Stimulated activated CD4-positive, alpha-beta T cell treated with anti-CD3 and anti-CD28 coated beads, Interleukin-2, amount 100 ng/mL, for 4 hours (primary cell): ENCODE data around the gene DDX46.
"Not testable (repeated sequence)": the region's sequence is repeated elsewhere in the genome, so short reads cannot be mapped to it uniquely, and the experiment has no call there.

Experiments used
- DNase-seq: peaks from one replicate; pipeline ENCODE4 v3.0.0-alpha.2; 2020; ENCODE audit warnings: low read depth

Gene DDX46, protein sequence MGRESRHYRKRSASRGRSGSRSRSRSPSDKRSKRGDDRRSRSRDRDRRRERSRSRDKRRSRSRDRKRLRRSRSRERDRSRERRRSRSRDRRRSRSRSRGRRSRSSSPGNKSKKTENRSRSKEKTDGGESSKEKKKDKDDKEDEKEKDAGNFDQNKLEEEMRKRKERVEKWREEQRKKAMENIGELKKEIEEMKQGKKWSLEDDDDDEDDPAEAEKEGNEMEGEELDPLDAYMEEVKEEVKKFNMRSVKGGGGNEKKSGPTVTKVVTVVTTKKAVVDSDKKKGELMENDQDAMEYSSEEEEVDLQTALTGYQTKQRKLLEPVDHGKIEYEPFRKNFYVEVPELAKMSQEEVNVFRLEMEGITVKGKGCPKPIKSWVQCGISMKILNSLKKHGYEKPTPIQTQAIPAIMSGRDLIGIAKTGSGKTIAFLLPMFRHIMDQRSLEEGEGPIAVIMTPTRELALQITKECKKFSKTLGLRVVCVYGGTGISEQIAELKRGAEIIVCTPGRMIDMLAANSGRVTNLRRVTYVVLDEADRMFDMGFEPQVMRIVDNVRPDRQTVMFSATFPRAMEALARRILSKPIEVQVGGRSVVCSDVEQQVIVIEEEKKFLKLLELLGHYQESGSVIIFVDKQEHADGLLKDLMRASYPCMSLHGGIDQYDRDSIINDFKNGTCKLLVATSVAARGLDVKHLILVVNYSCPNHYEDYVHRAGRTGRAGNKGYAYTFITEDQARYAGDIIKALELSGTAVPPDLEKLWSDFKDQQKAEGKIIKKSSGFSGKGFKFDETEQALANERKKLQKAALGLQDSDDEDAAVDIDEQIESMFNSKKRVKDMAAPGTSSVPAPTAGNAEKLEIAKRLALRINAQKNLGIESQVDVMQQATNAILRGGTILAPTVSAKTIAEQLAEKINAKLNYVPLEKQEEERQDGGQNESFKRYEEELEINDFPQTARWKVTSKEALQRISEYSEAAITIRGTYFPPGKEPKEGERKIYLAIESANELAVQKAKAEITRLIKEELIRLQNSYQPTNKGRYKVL

GRCh38 chr5:134758504-134759341 lies at the start of gene DDX46:
DDX46 (plus strand) TSS chr5:134758779; CDS start chr5:134758939, 160 bp downstream.
- peak; percentile 90 for DNase-seq

DNA sequence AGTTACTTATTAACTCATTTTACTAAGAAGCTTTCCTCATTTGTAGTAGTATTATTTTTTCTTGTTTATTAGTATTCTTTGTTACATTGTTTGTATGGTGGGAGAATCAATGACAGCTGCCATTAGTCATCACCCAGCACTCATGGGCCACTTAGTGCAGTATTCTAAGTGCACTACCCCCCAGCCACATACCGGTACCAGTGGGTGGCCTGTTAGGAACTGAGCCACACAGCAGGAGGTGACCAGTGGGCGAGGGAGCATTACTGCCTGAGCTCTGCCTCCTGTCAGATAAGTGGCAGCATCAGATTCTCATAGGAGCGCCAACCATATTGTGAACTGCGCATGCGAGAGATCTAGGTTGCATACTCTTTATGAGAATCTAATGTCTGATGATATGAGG lies 44.5 kb upstream of the DDX46 start:
- DNase-seq: no peak

DNA sequence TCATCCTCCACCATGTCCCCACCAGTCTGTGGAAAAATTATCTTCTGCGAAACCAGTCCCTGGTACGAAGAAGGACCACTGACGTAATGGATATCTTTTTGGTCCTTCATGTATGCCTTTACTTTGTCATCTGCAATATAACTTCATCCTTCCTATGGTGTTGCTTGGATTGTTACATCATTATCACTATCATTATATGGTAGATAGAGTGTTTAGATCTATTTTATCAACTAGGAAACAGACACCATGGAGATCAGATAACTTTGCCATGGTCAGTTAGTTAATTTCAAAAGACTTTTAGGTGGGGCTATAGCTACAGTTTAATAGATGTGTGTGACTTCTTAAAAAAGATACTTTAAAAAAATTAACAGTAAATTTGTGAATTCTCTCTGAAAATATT lies 44.0 kb upstream of the DDX46 start:
- DNase-seq: no peak

DNA sequence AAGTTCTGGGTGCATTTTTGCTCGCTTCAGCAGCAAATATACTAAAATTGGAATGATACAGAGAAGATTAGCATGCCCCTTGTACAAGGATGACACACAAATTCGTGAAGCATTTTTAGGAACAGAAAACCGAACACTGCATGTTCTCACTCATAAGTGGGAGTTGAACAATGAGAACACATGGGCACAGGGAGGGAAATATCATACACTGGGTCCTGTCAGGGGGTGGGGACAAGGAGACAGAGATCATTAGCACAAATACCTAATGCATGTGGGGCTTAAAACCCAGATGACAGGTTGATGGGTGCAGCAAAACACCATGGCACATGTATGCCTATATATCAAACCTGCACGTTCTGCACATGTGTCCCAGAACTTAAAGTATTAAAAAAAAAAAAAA lies 43.1 kb upstream of the DDX46 start:
- DNase-seq: not testable (repeated sequence)

DNA sequence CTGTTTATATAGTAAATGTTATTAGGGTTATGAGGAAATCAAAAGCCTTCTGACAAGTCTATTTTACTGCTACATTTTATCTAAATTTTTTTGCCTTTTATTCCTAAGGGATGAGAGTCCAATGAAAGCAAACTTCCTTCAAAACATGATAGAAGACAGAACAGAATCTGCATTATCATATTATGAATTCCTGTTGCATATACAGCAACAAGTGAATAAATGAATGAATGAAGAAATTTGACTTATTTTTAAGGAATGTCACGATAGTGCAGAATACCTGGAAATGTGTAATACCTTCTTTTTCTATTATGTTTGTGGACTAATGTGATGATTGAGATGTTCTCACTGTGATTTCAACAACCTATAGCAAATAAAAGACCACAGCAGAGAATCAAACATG lies 33.7 kb upstream of the DDX46 start:
- no peak for DNase-seq

- no peak for DNase-seq
These were observed 25.8 kb upstream of the DDX46 start for GRCh38 chr5:134732819-134733218.

- DNase-seq: no peak
These were observed 23.3 kb upstream of the DDX46 start for GRCh38 chr5:134735243-134735642.

- DNase-seq: no peak
These were observed 22.3 kb upstream of the DDX46 start for GRCh38 chr5:134736173-134736812.

GRCh38 chr5:134738133-134738962 lies 20.2 kb upstream of the DDX46 start, which contains the start of gene CAMLG:
CAMLG (plus strand) TSS chr5:134738548; CDS start chr5:134738621, 73 bp downstream.
- peak; percentile 96 for DNase-seq

DNA sequence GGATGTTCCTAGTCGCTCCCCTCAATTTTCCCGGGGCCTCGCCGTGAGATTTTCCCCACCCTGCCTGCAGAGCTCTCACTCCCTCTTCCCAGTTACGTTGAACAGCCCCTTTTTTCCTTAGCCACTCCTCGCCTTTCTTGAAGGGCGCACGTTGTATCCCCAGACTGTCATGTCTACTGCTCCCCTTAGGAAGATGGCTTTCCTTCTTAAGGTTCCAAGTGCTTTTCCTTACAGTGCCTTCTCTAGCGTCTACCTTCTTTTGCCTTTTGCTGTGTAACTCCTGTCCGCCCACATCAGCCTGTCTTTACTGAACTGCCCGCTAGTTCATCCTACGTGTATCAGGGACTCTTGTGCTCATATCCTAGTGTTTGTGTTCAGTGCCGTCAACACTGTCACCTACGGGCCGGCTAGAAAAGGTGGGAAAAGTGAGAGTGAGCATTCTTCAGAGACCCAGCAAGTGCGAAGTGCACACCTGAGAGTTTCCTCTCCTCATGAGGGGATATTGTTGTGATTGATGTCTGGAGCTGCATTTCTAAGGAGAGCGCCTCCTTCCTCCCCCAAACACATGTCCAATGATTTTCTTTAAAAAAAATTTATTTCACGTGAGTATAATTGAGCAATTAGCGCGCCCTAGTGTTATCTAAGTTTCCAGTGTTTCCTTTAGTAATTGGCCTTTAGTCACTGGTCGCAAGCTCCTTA lies 19.5 kb upstream of the DDX46 start:
- no peak for DNase-seq

DNA sequence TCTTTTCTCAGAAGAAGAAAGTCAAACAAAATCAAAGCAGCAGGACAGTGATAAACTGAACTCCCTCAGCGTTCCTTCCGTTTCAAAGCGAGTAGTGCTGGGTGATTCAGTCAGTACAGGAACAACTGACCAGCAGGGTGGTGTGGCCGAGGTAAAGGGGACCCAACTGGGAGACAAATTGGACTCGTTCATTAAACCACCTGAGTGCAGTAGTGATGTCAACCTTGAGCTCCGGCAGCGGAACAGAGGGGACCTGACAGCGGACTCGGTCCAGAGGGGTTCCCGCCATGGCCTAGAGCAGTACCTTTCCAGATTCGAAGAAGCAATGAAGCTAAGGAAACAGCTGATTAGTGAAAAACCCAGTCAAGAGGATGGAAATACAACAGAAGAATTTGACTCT lies 17.5 kb upstream of the DDX46 start:
- DNase-seq: no peak

GRCh38 chr5:134742134-134742533 lies 16.4 kb upstream of the DDX46 start:
- no peak for DNase-seq

- no peak for DNase-seq
These were observed 9.2 kb upstream of the DDX46 start for GRCh38 chr5:134749415-134749814.

GRCh38 chr5:134758176-134758503 lies 439 bp upstream of the DDX46 start:
- no peak for DNase-seq

DNA sequence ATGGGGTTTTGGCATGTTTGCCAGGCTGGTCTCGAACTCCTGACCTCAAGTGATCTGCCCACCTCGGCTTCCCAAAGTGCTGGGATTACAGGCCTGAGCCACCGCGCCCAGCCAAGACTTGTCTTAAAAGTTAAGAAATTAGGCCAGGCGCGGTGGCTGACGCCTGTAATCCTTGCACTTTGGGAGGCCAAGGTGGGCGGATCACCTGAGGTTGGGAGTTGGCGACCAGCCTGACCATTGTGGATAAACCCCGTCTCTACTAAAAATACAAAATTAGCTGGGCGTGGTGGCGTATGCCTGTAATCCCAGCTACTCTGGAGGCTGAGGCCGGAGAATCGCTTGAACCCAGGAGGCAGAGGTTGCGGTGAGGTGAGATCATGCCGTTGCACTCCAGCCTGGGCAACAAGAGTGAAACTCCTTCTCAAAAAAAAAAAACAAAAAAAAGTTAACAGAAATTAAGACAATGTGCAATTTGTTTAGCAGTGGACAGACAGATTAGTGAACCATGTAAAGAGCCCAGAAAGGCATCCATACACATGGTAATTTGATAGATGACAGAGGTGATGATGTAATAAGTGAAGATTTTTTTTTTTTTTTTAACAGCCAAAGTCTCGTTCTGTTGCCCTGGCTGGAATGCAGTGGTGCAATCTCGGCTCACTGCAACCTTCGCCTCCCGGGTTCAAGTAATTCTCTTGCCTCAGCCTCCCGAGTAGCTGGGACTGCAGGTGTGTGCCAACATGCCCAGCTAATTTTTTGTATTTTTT lies 9.1 kb downstream of the DDX46 start:
- DNase-seq: not testable (repeated sequence)

DNA sequence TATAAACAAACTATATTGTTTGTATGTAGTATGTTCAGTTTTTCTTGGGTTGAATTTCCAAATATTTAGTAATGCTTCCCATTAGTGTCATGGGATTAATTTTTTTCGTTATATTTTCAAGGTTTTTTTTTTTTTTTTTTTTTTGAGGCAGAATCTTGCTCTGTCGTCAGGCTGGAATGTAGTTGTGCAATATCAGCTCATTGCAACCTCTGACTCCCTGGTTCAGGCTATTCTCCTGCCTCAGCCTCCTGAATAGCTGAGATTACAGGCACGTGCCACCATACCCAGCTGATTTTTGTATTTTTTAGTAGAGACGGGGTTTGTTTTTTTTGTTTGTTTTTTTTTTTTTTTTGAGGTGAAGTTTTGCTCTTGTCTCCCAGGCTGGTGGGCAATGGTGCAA lies 10.6 kb downstream of the DDX46 start:
- DNase-seq: no peak

DNA sequence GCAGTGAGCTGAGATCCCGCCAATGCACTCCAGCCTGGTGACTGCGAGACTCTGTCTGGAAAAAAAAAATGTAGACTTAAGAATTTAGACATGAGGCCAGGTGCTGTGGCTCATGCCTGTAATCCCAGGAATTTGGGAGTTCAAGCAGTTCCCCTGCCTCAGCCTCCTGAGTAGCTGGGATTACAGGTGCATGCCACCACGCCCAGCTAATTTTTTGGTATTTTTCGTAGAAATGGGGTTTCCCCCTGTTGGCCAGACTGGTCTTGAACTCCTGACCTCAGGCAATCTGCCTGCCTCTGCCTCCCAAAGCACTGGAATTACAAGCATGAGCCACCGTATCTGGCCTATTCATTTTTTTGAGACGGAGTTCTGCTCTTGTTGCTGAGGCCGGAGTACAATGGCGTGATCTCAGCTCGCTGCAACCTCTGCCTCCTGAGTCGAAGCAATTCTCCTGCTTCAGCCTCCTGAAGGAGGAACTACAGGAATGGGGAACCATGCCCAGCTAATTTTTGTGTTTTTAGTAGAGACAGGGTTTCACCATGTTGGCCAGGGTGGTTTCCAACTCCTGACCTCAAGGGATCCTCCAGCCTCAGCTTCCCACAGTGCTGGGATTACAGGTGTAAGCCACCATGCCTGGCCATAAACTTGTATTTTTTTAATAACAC lies 14.0 kb downstream of the DDX46 start:
- DNase-seq: no peak

DNA sequence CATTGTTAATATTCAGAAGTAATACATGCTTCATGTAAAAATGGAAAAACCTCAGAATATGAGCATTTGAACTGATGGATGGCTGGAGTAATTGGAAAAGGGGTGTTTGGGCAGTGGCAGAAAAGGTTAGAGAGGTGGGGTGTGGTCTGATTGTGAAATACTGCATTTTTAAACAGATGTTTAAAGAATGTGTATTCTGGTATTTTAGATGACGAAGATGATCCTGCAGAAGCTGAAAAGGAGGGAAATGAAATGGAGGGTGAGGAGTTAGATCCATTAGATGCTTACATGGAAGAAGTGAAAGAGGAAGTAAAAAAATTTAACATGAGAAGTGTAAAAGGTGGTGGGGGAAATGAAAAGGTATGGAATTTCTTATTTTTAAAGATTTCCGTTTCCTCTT lies 18.8 kb downstream of the DDX46 start:
- no peak for DNase-seq
